MCF 10A (cell line): ENCODE data around the gene PLEKHA1. TPM values are rescaled to one million over a fixed set of nuclear protein-coding genes. Genes with fewer than 3 reads are reported as not detected.
A peak's percentile ranks its signal among the peaks of the same experiment; 100 is the strongest.

Source experiments
- Bru-seq: library from RNA; stranded (reverse); fragments of 400-500 nt; gene quantifications from one replicate; lab custom pipeline; 2021; lab: Mats Ljungman, UMichigan
- BruChase-seq, 2 experiments: library from RNA; stranded (reverse); fragments of 400-500 nt; gene quantifications; one replicate each; lab custom pipeline; 2021; lab: Mats Ljungman, UMichigan
- BruUV-seq: library from RNA; stranded (reverse); fragments of 400-500 nt; replicated peaks from 2 replicates; lab custom pipeline; 2021; lab: Mats Ljungman, UMichigan
- CTCF ChIA-PET: fragments of 300-600 bp; sonication (Branson Sonifier 250); formaldehyde crosslinking; extraction: SDS; loops from one replicate; lab custom pipeline; 2021; ENCODE audit warnings: antibody characterized with exemption, inconsistent platforms; lab: Yijun Ruan, JAX
- POLR2A ChIA-PET: fragments of 300-600, 350-650 bp; sonication (Branson Sonifier 250); formaldehyde crosslinking; extraction: SDS; loops from one replicate; lab custom pipeline; 2020; ENCODE audit warnings: antibody characterized with exemption, inconsistent platforms; lab: Yijun Ruan, JAX
- DNase-seq: peaks from one replicate; pipeline ENCODE4 v3.0.0-alpha.2; 2018; ENCODE audit not compliant: unreplicated experiment
- H3K27ac Mint-ChIP-seq: one replicate; pipeline ENCODE4 v1.8.0; 2022; ENCODE audit warnings: mild to moderate bottlenecking, low read depth, mixed read lengths; ENCODE audit not compliant: unreplicated experiment
- H3K27me3 Mint-ChIP-seq: one replicate; pipeline ENCODE4 v1.8.0; 2022; ENCODE audit warnings: mixed read lengths; ENCODE audit not compliant: insufficient read depth, unreplicated experiment
- H3K36me3 Mint-ChIP-seq: one replicate; pipeline ENCODE4 v1.8.0; 2022; ENCODE audit warnings: mild to moderate bottlenecking, moderate library complexity, mixed read lengths; ENCODE audit not compliant: insufficient read depth, unreplicated experiment
- H3K4me1 Mint-ChIP-seq: one replicate; pipeline ENCODE4 v1.8.0; 2022; ENCODE audit warnings: mixed read lengths; ENCODE audit not compliant: insufficient read depth, unreplicated experiment
- H3K4me3 Mint-ChIP-seq: one replicate; pipeline ENCODE4 v1.8.0; 2022; ENCODE audit warnings: mild to moderate bottlenecking, moderate library complexity, mixed read lengths; ENCODE audit not compliant: unreplicated experiment
- H3K9me3 Mint-ChIP-seq: one replicate; pipeline ENCODE4 v1.8.0; 2022; ENCODE audit warnings: mixed read lengths; ENCODE audit not compliant: unreplicated experiment
- CTCF ChIP-seq: fragments of 200-600 bp; IDR thresholded peaks from one replicate; pipeline ENCODE4 v1.8.0; 2022; ENCODE audit warnings: antibody characterized with exemption, mild to moderate bottlenecking; ENCODE audit not compliant: unreplicated experiment
- intact Hi-C: fragments of 100-400 bp; cut with micrococcal nuclease; formaldehyde crosslinking; loops from 2 replicates; pipeline ENCODE4 v1.14.1; 2022
- long read RNA-seq: library from polyadenylated mRNA; stranded (forward); transcript quantifications from one replicate; pipeline ENCODE4 v2.0.0, GENCODE V29; 2022
- total RNA-seq: library from RNA; stranded (reverse); gene quantifications from 2 replicates; pipeline ENCODE4 v1.2.3, GENCODE V29; 2022

PLEKHA1 gene
- total RNA-seq (55.8 and 56.7 TPM in 2 replicates), Bru-seq, nascent RNA (percentile 88 among the genes with signal in this experiment), BruChase-seq, experiment 1, labeled RNA remaining after a 6-hour chase (percentile 92 among the genes with signal in this experiment), BruChase-seq, experiment 2, labeled RNA remaining after a 2-hour chase (percentile 94 among the genes with signal in this experiment)
- long read RNA-seq, full-length matches to known transcripts, result 11 of 153 reads
- long read RNA-seq, partial matches to known transcripts, result 20 of 153 reads
- long read RNA-seq, other reads (novel, unspliced or antisense), result 122 of 153 reads

- Mint-ChIP-seq H3K27ac (peak within 1 kb of the TSS; percentile 89), H3K9me3 (no peaks in the 10 kb centered on the region), H3K27me3 (no peaks in the 10 kb centered on the region), H3K36me3 (no peaks in the 10 kb centered on the region), H3K4me3 (peak within 1 kb of the TSS; percentile 93), H3K4me1 (peaks cover 25% of the 10 kb centered on the region)
- POLR2A ChIA-PET, result interaction anchor here (0.6 to 4.0 kb wide), 39 partner anchors 9 to 1522 kb away, joined by 3 to 61 read pairs (median 5); partner anchors contain the start of genes ATE1, PSTK and WDR11
- peak; percentile 93 for DNase-seq
- TF ChIP-seq CTCF, result peak; percentile 13
- BruUV-seq, result no TSS peak
- intact Hi-C loops, result loop anchor here (2.0 kb wide), 2 partner anchors 46 to 74 kb away; no protein-coding TSS in a partner anchor
- CTCF ChIA-PET, result interaction anchor here (0.5 to 1.8 kb wide), 14 partner anchors 10 to 1085 kb away, joined by 3 to 6 read pairs (median 3); partner anchors contain the start of gene PSTK
These were observed at the start of gene PLEKHA1 for GRCh38 chr10:122374237-122374858. TSS of gene PLEKHA1 (plus strand) at chr10:122374708. CDS start at chr10:122393201, 18,493 bp downstream.

GRCh38 chr10:122325235-122325634 is 49.3 kb upstream of the PLEKHA1 start:
- Mint-ChIP-seq H3K4me1 (peaks cover 14% of the 10 kb centered on the region), H3K9me3 (no peaks in the 10 kb centered on the region), H3K36me3 (no peaks in the 10 kb centered on the region), H3K27me3 (no peaks in the 10 kb centered on the region), H3K4me3 (no peak overlapping the region), H3K27ac (peak overlapping the region; percentile 90)
- TF ChIP-seq CTCF, result no peak
- POLR2A ChIA-PET, result interaction anchor here (1.4 to 3.8 kb wide), 6 partner anchors 13 to 166 kb away, joined by 4 to 36 read pairs (median 8); partner anchors contain the start of gene PLEKHA1
- CTCF ChIA-PET, result interaction anchor here (0.7 to 1.3 kb wide), 3 partner anchors 49 to 240 kb away, joined by 3 read pairs; no protein-coding TSS in a partner anchor
- intact Hi-C loops, result no loop called here
- DNase-seq, result no peak
- BruUV-seq, result no TSS peak

GRCh38 chr10:122326385-122326784 is 48.1 kb upstream of the PLEKHA1 start:
- POLR2A ChIA-PET, result no interaction called here
- no peak overlapping the region for H3K27ac Mint-ChIP-seq
- intact Hi-C loops, result no loop called here
- no peak overlapping the region for H3K4me3 Mint-ChIP-seq
- CTCF ChIA-PET, result interaction anchor here (0.6 kb wide), 1 partner anchor 211 kb away, joined by 5 read pairs; no protein-coding TSS in a partner anchor
- H3K36me3 Mint-ChIP-seq, result no peaks in the 10 kb centered on the region
- peaks cover 14% of the 10 kb centered on the region for H3K4me1 Mint-ChIP-seq
- H3K9me3 Mint-ChIP-seq, result no peaks in the 10 kb centered on the region
- TF ChIP-seq CTCF, result no peak
- DNase-seq, result no peak
- no TSS peak for BruUV-seq
- no peaks in the 10 kb centered on the region for H3K27me3 Mint-ChIP-seq

- no peak for TF ChIP-seq CTCF
- CTCF ChIA-PET, result interaction anchor here (0.6 to 1.0 kb wide), 3 partner anchors 26 to 372 kb away, joined by 3 to 5 read pairs (median 4); no protein-coding TSS in a partner anchor
- H3K27ac Mint-ChIP-seq, result no peak overlapping the region
- BruUV-seq, result no TSS peak
- DNase-seq, result no peak
- H3K4me1 Mint-ChIP-seq, result peaks cover 14% of the 10 kb centered on the region
- no peaks in the 10 kb centered on the region for H3K27me3 Mint-ChIP-seq
- no peaks in the 10 kb centered on the region for H3K9me3 Mint-ChIP-seq
- H3K36me3 Mint-ChIP-seq, result no peaks in the 10 kb centered on the region
- intact Hi-C loops, result no loop called here
- POLR2A ChIA-PET, result no interaction called here
- no peak overlapping the region for H3K4me3 Mint-ChIP-seq
These were observed 47.7 kb upstream of the PLEKHA1 start for GRCh38 chr10:122326806-122327205.
